Measurements from ENCODE around the gene SOX11.

DNA sequence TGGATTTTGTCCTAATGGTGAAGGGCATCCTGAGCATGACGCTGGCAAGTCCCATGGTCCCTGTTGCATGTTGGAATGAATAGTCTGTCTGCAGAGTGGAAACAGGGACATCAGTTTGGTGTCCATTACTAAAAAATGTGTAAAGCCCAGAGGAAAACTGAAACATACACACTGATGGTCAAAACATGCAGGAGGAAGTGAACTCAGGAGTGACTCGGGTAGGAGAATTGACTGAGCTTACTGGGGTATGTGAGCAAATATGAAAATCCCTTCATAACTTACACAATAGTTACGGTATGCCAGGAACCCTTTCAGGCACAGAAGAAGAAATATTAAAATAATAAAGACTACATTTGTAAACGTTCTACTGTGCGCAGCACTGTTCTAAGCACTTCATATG, 5.6 kb upstream of the SOX11 start:
- TF ChIP-seq, protein P1, sequence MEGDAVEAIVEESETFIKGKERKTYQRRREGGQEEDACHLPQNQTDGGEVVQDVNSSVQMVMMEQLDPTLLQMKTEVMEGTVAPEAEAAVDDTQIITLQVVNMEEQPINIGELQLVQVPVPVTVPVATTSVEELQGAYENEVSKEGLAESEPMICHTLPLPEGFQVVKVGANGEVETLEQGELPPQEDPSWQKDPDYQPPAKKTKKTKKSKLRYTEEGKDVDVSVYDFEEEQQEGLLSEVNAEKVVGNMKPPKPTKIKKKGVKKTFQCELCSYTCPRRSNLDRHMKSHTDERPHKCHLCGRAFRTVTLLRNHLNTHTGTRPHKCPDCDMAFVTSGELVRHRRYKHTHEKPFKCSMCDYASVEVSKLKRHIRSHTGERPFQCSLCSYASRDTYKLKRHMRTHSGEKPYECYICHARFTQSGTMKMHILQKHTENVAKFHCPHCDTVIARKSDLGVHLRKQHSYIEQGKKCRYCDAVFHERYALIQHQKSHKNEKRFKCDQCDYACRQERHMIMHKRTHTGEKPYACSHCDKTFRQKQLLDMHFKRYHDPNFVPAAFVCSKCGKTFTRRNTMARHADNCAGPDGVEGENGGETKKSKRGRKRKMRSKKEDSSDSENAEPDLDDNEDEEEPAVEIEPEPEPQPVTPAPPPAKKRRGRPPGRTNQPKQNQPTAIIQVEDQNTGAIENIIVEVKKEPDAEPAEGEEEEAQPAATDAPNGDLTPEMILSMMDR (conservative IDR thresholded peaks at IDR 0.05; ENCODE audit: low read length): no peak
- TF ChIP-seq EZH2phosphoT487 (IDR thresholded peaks at IDR 0.05; ENCODE audit: borderline replicate concordance): no peak
